ENCODE data around the gene JPT2. TPM values are rescaled to one million over a fixed set of nuclear protein-coding genes. Genes with fewer than 3 reads are reported as not detected.

The JPT2 gene
- total RNA-seq, 1 donor from 2014 or later, result 132 TPM

DNA sequence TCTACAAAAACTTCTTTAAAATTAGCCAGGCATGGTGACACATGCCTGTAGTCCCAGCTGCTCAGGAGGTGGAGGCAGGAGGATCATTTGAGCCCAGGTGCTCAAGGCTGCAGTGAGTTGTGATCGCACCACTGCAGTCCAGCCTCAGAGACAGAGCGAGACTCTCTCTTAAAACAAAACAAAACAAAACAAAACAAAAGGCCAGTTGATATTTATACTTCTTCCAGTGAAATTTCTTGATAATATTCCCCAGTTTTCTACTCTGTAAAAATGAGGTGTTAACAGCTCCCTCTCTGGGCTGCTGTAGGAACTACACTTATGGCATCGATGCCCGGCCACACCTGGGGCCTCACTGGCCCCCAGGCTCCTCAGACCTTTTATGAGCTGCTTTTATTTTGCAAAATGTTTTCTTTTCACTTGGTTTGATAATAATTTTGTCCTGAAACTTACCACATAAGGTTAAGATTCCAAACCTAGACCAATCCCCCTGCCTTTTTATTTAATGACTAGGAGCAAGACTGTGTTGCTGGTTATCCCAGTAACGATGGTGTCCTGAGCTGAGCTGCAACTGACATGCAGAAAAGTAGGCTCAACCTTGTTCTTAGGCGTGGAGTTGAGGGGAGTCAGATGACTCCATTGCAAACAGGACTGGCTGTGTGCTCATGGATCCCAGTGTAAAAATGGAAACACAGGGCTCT is 45.5 kb downstream of the JPT2 start:
- TF ChIP-seq CTCF (conservative IDR thresholded peaks at IDR 0.05), result peak; percentile 83
- Mint-ChIP-seq H3K9me3 (no peaks in the 10 kb centered on the region), H3K4me1 (ENCODE audit: unreplicated experiment) (peaks cover 14% of the 10 kb centered on the region), H3K27me3 (no peaks in the 10 kb centered on the region), H3K4me3 (no peak overlapping the region), H3K27ac (peak overlapping the region; percentile 62), H3K36me3 (peaks cover 15% of the 10 kb centered on the region)
- DNase-seq (ENCODE audit: extremely low spot score, unreplicated experiment), result no peak

GRCh38 chr16:1724491-1724890 is 46.4 kb downstream of the JPT2 start:
- H3K36me3 Mint-ChIP-seq, result peaks cover 15% of the 10 kb centered on the region
- H3K27ac Mint-ChIP-seq, result no peak overlapping the region
- no peaks in the 10 kb centered on the region for H3K27me3 Mint-ChIP-seq
- no peak overlapping the region for H3K4me3 Mint-ChIP-seq
- TF ChIP-seq CTCF (conservative IDR thresholded peaks at IDR 0.05), result no peak
- no peak for DNase-seq (ENCODE audit: extremely low spot score, unreplicated experiment)
- peaks cover 14% of the 10 kb centered on the region for H3K4me1 Mint-ChIP-seq (ENCODE audit: unreplicated experiment)
- H3K9me3 Mint-ChIP-seq, result no peaks in the 10 kb centered on the region

DNA sequence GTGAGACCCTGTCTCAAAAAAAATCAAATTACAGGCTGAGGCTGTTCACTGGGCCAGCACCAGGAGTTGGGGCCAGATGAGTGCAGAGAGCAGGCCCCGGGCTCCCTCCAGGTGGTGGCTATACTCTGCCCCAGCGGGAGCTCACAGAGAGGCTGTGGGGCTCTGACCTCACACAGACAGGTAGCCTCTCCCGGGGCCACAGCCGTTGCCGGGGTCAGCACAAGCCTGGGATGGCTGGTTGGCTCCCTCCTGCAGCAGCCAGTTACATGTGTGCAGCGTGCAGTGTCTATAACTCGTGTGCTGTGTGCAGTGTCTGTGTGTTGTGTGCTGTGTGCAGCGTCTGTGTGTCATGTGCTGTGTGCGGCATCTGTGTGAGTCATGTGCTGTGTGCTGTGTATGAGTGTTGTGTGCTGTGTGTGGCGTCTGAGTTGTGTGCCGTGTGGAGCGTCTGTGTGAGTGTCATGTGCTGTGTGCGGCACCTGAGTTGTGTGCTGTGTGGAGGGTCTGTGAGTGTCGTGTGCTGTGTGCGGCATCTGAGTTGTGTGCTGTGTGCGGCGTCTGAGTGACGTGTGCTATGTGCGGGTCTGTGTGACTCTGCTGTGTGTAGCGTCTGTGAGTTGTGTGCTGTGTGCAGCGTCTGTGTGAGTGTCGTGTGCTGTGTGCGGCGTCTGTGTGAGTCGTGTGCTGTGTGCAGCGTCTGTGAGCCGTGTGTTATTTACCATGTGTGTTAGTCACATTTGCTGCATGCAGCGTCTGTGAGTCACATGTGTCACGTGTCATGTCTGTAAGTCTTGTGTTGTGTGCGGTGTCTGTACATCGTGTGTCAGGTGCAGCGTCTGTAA is 48.8 kb downstream of the JPT2 start:
- no peak overlapping the region for H3K27ac Mint-ChIP-seq
- no peak for TF ChIP-seq CTCF (conservative IDR thresholded peaks at IDR 0.05)
- peaks cover 11% of the 10 kb centered on the region for H3K4me1 Mint-ChIP-seq (ENCODE audit: unreplicated experiment)
- peaks cover 12% of the 10 kb centered on the region for H3K36me3 Mint-ChIP-seq
- no peak for DNase-seq (ENCODE audit: extremely low spot score, unreplicated experiment)
- no peak overlapping the region for H3K4me3 Mint-ChIP-seq
- H3K27me3 Mint-ChIP-seq, result no peaks in the 10 kb centered on the region
- no peaks in the 10 kb centered on the region for H3K9me3 Mint-ChIP-seq

DNA sequence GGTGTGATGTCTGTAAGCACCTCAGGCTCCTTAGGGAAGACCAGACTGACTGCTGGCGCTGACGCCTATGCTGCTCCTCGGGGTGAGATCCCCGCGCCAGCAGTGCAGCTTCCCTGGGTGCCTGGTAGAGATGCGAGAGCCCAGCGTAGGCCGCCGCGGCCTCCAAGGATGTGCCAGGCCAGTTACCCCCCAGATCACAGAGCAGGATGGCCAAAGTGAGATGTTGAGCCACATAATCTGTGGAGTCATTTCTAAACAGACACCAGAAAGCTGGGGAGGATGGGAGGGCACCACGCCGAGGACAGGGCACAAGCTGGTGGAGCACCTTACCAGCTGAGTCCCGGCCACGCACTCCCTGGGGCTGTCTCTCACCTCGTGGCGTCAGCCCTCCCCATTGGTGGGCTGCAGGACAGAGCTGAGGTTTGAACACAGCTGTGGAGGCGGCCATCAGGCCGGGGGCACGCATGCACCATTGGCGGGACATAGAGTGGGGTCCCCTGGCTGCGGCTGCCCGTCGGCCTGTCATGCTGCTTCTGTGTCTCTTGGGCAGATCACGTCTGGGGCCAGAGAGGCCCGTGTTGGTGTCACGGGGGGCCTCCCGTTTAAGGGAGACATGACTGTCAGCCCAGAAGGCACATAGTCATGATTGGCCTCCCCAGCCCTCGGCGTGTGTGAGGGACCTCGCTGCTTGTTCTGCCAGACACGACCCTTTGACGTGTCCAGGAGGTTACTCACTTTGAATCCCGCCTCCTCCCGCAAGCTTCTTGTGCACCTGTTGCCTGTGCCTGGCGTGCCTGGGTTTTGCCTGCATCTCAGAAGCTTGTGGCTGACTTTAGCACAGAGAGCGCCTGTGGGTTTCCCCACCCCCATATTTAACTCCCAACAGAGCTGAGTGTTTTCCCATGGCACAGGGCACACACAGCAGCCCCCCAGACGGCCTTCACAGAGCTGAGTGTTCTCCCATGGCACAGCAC is 49.9 kb downstream of the JPT2 start:
- Mint-ChIP-seq H3K4me3 (no peak overlapping the region), H3K27ac (no peak overlapping the region), H3K36me3 (peaks cover 12% of the 10 kb centered on the region), H3K4me1 (ENCODE audit: unreplicated experiment) (peaks cover 6% of the 10 kb centered on the region), H3K9me3 (no peaks in the 10 kb centered on the region), H3K27me3 (no peaks in the 10 kb centered on the region)
- TF ChIP-seq CTCF (conservative IDR thresholded peaks at IDR 0.05), result no peak
- DNase-seq (ENCODE audit: extremely low spot score, unreplicated experiment), result no peak

DNA sequence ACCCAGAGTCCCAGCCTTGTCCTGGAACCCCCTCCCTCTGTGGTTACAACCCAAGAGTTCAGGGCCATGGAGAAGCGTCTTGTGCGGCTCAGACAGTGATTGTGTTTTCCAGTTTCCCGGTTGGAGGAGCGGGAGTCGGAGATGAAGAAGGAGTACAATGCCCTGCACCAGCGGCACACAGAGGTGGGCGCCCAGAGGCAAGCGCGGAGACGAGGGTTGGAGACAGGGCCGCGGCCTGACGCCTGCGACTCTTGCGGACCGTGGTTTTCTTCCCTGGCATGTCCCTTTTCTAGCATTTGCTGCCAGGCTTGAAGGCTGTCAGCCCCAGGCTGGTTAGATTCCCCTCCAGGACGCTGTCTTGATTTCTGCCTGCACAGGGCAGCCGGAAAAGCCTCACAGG is 50.9 kb downstream of the JPT2 start:
- Mint-ChIP-seq H3K4me1 (ENCODE audit: unreplicated experiment) (no peaks in the 10 kb centered on the region), H3K4me3 (no peak overlapping the region), H3K27ac (no peak overlapping the region), H3K36me3 (peaks cover 8% of the 10 kb centered on the region), H3K9me3 (no peaks in the 10 kb centered on the region), H3K27me3 (no peaks in the 10 kb centered on the region)
- no peak for DNase-seq (ENCODE audit: extremely low spot score, unreplicated experiment)
- no peak for TF ChIP-seq CTCF (conservative IDR thresholded peaks at IDR 0.05)
